Tibial nerve (tissue), 4 donors: ENCODE results near the gene CEP97.

Experiments
- EP300 ChIP-seq, 2 donors: sonication (generic); formaldehyde crosslinking; IDR thresholded peaks; one replicate each; pipeline ENCODE4 v1.6.1; 2017; ENCODE audit warnings: antibody characterized with exemption in 2 of 2, mild to moderate bottlenecking in 1 of 2
- POLR2A ChIP-seq, 2 donors: fragments of 450-650 bp; IDR thresholded peaks; one replicate each; pipeline ENCODE4 v1.6.1; 2017; ENCODE audit warnings: antibody characterized with exemption in 2 of 2, mild to moderate bottlenecking in 2 of 2, moderate library complexity in 2 of 2
- TF ChIP-seq, protein P1 (sequence below), 5 experiments: fragments of 200-600 bp in 3 of 5; fragments of 450-650 bp in 2 of 5; sonication (generic) in 3 of 5; IDR thresholded peaks; one replicate each; pipeline ENCODE4 v1.5.1; 2016 to 2019; ENCODE audit warnings: antibody characterized with exemption in 5 of 5, mild to moderate bottlenecking in 3 of 5, moderate library complexity in 2 of 5

DNA sequence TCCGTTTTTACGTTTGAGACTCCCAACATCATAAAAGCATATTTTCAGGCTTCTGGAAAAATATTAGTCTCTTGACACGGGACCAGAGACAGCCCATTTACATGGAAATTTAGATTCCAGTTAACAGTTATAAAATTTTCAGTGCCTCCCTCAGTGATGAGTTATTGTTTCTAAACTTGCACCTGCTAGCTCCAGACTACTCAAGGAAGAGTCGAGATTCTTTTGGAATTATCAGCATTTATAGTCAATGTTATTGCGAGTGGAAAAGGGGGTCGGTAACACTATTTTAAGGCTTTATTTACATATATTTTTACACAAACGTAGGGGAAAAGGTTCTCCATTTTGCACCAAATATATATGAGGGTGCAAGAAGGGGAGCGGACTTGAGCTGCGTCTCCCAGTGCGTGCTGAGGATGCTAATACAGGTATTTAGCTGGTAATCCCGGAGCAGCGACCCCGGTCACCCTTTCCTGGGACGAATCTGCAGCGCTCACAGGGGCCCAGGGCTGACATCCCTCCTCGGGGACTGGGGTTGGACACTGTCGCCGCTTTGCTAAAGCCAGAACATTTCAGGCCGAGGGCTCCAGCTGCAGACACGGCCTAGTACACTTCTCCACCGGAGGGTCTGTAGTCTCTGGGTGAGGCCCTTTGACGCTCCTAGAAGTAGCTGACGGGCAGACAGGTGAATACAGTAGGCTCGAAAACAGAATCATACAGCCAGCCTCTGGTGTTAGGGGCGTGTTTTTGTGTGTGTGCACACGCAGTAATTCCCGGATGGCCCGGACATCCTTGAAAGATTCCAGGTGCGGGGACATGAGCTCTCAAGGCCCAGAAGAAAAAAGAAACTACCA lies 46.8 kb upstream of the CEP97 start:
- TF ChIP-seq, protein P1, sequence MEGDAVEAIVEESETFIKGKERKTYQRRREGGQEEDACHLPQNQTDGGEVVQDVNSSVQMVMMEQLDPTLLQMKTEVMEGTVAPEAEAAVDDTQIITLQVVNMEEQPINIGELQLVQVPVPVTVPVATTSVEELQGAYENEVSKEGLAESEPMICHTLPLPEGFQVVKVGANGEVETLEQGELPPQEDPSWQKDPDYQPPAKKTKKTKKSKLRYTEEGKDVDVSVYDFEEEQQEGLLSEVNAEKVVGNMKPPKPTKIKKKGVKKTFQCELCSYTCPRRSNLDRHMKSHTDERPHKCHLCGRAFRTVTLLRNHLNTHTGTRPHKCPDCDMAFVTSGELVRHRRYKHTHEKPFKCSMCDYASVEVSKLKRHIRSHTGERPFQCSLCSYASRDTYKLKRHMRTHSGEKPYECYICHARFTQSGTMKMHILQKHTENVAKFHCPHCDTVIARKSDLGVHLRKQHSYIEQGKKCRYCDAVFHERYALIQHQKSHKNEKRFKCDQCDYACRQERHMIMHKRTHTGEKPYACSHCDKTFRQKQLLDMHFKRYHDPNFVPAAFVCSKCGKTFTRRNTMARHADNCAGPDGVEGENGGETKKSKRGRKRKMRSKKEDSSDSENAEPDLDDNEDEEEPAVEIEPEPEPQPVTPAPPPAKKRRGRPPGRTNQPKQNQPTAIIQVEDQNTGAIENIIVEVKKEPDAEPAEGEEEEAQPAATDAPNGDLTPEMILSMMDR (IDR thresholded peaks at IDR 0.05): no peak
- TF ChIP-seq POLR2A (IDR thresholded peaks at IDR 0.05) (no peak), EP300 (IDR thresholded peaks at IDR 0.05) (no peak)
